B cell (primary cell): Measurements from ENCODE around the gene NFYC.

Experiments
- EZH2 ChIP-seq: IDR thresholded peaks from 2 replicates; pipeline ENCODE4 v1.6.1; 2012; ENCODE audit warnings: borderline replicate concordance, low read depth, mild to moderate bottlenecking, moderate library complexity, low read length; ENCODE audit not compliant: insufficient read depth, poor library complexity, severe bottlenecking
- TF ChIP-seq, protein P1 (sequence below): fragments of 200-600 bp; IDR thresholded peaks from one replicate; pipeline ENCODE4 v1.8.0; 2022; ENCODE audit warnings: antibody characterized with exemption, mild to moderate bottlenecking

DNA sequence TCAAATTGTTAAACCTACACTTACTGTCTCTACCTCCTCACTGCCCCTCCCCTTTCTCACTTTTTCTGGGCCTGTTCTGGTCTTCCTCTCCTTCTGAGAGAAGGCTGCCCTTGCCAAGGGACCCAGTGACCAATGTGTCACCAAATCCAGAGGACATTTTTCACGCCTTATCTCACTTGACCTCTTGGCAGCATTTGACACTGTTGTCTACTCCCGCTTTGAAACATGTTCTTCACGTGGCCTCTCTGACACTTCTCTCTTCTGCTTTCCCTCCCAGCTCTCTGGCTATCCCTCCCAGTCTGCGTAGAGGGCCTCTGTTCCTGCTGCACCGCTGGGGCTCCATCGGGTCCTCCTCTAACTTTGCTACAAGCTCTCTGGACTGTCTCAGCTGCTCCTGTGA is 117.4 kb downstream of the NFYC start:
- TF ChIP-seq, protein P1, sequence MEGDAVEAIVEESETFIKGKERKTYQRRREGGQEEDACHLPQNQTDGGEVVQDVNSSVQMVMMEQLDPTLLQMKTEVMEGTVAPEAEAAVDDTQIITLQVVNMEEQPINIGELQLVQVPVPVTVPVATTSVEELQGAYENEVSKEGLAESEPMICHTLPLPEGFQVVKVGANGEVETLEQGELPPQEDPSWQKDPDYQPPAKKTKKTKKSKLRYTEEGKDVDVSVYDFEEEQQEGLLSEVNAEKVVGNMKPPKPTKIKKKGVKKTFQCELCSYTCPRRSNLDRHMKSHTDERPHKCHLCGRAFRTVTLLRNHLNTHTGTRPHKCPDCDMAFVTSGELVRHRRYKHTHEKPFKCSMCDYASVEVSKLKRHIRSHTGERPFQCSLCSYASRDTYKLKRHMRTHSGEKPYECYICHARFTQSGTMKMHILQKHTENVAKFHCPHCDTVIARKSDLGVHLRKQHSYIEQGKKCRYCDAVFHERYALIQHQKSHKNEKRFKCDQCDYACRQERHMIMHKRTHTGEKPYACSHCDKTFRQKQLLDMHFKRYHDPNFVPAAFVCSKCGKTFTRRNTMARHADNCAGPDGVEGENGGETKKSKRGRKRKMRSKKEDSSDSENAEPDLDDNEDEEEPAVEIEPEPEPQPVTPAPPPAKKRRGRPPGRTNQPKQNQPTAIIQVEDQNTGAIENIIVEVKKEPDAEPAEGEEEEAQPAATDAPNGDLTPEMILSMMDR: no peak
- no peak for TF ChIP-seq EZH2
